Activated naive CD4-positive, alpha-beta T cell treated with anti-CD3 and anti-CD28 coated beads, Interleukin-2, amount 50 U/mL, for 24 hours (primary cell): Measurements from ENCODE around the gene CORO2B.

Source experiments
- H3K27ac Mint-ChIP-seq: one replicate; pipeline ENCODE4 v1.8.0; 2021; ENCODE audit warnings: mild to moderate bottlenecking, mixed read lengths
- H3K27me3 Mint-ChIP-seq: one replicate; pipeline ENCODE4 v1.8.0; 2021; ENCODE audit warnings: mixed read lengths
- H3K36me3 Mint-ChIP-seq: one replicate; pipeline ENCODE4 v1.8.0; 2021; ENCODE audit warnings: mixed read lengths
- H3K4me1 Mint-ChIP-seq: one replicate; pipeline ENCODE4 v1.8.0; 2021; ENCODE audit warnings: mixed read lengths
- H3K4me3 Mint-ChIP-seq: one replicate; pipeline ENCODE4 v1.8.0; 2021; ENCODE audit warnings: mild to moderate bottlenecking, mixed read lengths
- H3K9me3 Mint-ChIP-seq: one replicate; pipeline ENCODE4 v1.8.0; 2021; ENCODE audit warnings: mixed read lengths

The CORO2B gene

GRCh38 chr15:68682330-68682729 is 103.5 kb downstream of the CORO2B start:
- Mint-ChIP-seq H3K36me3 (no peaks in the 10 kb centered on the region), H3K27me3 (no peaks in the 10 kb centered on the region), H3K4me3 (no peak overlapping the region), H3K27ac (no peak overlapping the region), H3K4me1 (no peaks in the 10 kb centered on the region), H3K9me3 (no peaks in the 10 kb centered on the region)

- H3K9me3 Mint-ChIP-seq = no peaks in the 10 kb centered on the region
- H3K36me3 Mint-ChIP-seq = no peaks in the 10 kb centered on the region
- H3K27ac Mint-ChIP-seq = no peak overlapping the region
- no peaks in the 10 kb centered on the region for H3K4me1 Mint-ChIP-seq
- H3K27me3 Mint-ChIP-seq = no peaks in the 10 kb centered on the region
- H3K4me3 Mint-ChIP-seq = no peak overlapping the region
Measured at GRCh38 chr15:68683026-68683425, 104.2 kb downstream of the CORO2B start.

- Mint-ChIP-seq H3K27me3 (no peaks in the 10 kb centered on the region), H3K4me3 (no peak overlapping the region), H3K4me1 (no peaks in the 10 kb centered on the region), H3K9me3 (no peaks in the 10 kb centered on the region), H3K36me3 (no peaks in the 10 kb centered on the region), H3K27ac (no peak overlapping the region)
Measured at GRCh38 chr15:68683551-68683950, 104.8 kb downstream of the CORO2B start.

- Mint-ChIP-seq H3K27ac (no peak overlapping the region), H3K27me3 (no peaks in the 10 kb centered on the region), H3K4me1 (no peaks in the 10 kb centered on the region), H3K36me3 (no peaks in the 10 kb centered on the region), H3K9me3 (no peaks in the 10 kb centered on the region), H3K4me3 (no peak overlapping the region)
Measured at GRCh38 chr15:68684476-68684875, 105.7 kb downstream of the CORO2B start.

GRCh38 chr15:68687136-68687735 is 108.4 kb downstream of the CORO2B start:
- H3K9me3 Mint-ChIP-seq = no peaks in the 10 kb centered on the region
- no peaks in the 10 kb centered on the region for H3K27me3 Mint-ChIP-seq
- H3K27ac Mint-ChIP-seq = no peak overlapping the region
- no peak overlapping the region for H3K4me3 Mint-ChIP-seq
- no peaks in the 10 kb centered on the region for H3K4me1 Mint-ChIP-seq
- no peaks in the 10 kb centered on the region for H3K36me3 Mint-ChIP-seq

GRCh38 chr15:68691705-68692104 is 112.9 kb downstream of the CORO2B start:
- Mint-ChIP-seq H3K9me3 (no peaks in the 10 kb centered on the region), H3K4me1 (peaks cover 8% of the 10 kb centered on the region), H3K27me3 (no peaks in the 10 kb centered on the region), H3K4me3 (no peak overlapping the region), H3K27ac (no peak overlapping the region), H3K36me3 (no peaks in the 10 kb centered on the region)

- Mint-ChIP-seq H3K27me3 (no peaks in the 10 kb centered on the region), H3K4me3 (no peak overlapping the region), H3K27ac (no peak overlapping the region), H3K4me1 (peaks cover 8% of the 10 kb centered on the region), H3K9me3 (no peaks in the 10 kb centered on the region), H3K36me3 (no peaks in the 10 kb centered on the region)
Measured at GRCh38 chr15:68693071-68693470, 114.3 kb downstream of the CORO2B start.

- Mint-ChIP-seq H3K4me3 (no peak overlapping the region), H3K9me3 (no peaks in the 10 kb centered on the region), H3K4me1 (peaks cover 8% of the 10 kb centered on the region), H3K27ac (no peak overlapping the region), H3K36me3 (no peaks in the 10 kb centered on the region), H3K27me3 (no peaks in the 10 kb centered on the region)
Measured at GRCh38 chr15:68694111-68694510, 115.3 kb downstream of the CORO2B start.

- peaks cover 8% of the 10 kb centered on the region for H3K4me1 Mint-ChIP-seq
- no peak overlapping the region for H3K27ac Mint-ChIP-seq
- H3K36me3 Mint-ChIP-seq = no peaks in the 10 kb centered on the region
- H3K9me3 Mint-ChIP-seq = no peaks in the 10 kb centered on the region
- H3K4me3 Mint-ChIP-seq = no peak overlapping the region
- H3K27me3 Mint-ChIP-seq = no peaks in the 10 kb centered on the region
Measured at GRCh38 chr15:68695061-68695595, 116.3 kb downstream of the CORO2B start.

GRCh38 chr15:68696414-68697363 is 117.9 kb downstream of the CORO2B start:
- H3K36me3 Mint-ChIP-seq = no peaks in the 10 kb centered on the region
- no peaks in the 10 kb centered on the region for H3K9me3 Mint-ChIP-seq
- H3K4me3 Mint-ChIP-seq = no peak overlapping the region
- no peak overlapping the region for H3K27ac Mint-ChIP-seq
- no peaks in the 10 kb centered on the region for H3K27me3 Mint-ChIP-seq
- H3K4me1 Mint-ChIP-seq = peaks cover 8% of the 10 kb centered on the region

GRCh38 chr15:68697711-68698690 is 119.2 kb downstream of the CORO2B start:
- Mint-ChIP-seq H3K36me3 (no peaks in the 10 kb centered on the region), H3K27me3 (no peaks in the 10 kb centered on the region), H3K9me3 (no peaks in the 10 kb centered on the region), H3K4me3 (no peak overlapping the region), H3K4me1 (peaks cover 6% of the 10 kb centered on the region), H3K27ac (no peak overlapping the region)

GRCh38 chr15:68698708-68699107 is 119.9 kb downstream of the CORO2B start:
- Mint-ChIP-seq H3K36me3 (no peaks in the 10 kb centered on the region), H3K27ac (no peak overlapping the region), H3K4me3 (no peak overlapping the region), H3K9me3 (no peaks in the 10 kb centered on the region), H3K27me3 (no peaks in the 10 kb centered on the region), H3K4me1 (no peaks in the 10 kb centered on the region)

- Mint-ChIP-seq H3K27me3 (no peaks in the 10 kb centered on the region), H3K27ac (no peak overlapping the region), H3K4me1 (no peaks in the 10 kb centered on the region), H3K4me3 (no peak overlapping the region), H3K9me3 (no peaks in the 10 kb centered on the region), H3K36me3 (no peaks in the 10 kb centered on the region)
Measured at GRCh38 chr15:68699124-68699880, 120.5 kb downstream of the CORO2B start.

GRCh38 chr15:68699881-68700454 is 121.2 kb downstream of the CORO2B start:
- Mint-ChIP-seq H3K27ac (no peak overlapping the region), H3K4me1 (no peaks in the 10 kb centered on the region), H3K9me3 (no peaks in the 10 kb centered on the region), H3K36me3 (no peaks in the 10 kb centered on the region), H3K4me3 (no peak overlapping the region), H3K27me3 (no peaks in the 10 kb centered on the region)
